Left forelimb (tissue), 1 donor: ENCODE results near the gene SLC35F3.

Experiments used
- DNase-seq: peaks from one replicate; pipeline ENCODE4 v3.0.0-alpha.2; 2018; ENCODE audit warnings: low spot score

Gene SLC35F3

GRCh38 chr1:234258071-234258470 is 353.6 kb downstream of the SLC35F3 start:
- no peak for DNase-seq

DNA sequence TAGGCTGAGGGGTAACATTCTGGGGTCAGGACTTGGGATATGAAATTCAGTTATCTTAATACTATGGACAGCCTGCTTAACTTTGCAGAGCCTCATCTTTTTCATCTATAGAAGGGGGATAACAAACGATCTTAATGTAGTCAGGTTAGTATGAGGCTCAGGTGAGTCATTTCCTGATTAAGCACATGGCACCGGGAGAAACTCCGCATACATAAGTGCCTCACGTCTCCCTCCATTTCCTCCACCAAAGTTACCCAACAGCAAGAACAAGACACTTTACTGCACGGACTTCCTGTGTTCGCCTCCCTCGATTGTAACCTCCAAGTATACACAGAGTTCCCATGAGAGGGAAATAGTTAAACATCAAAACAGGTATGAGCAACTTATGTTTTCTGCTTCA is 356.1 kb downstream of the SLC35F3 start:
- DNase-seq = no peak

- DNase-seq = no peak
These were observed 357.1 kb downstream of the SLC35F3 start for GRCh38 chr1:234261545-234261944.

- DNase-seq = no peak
These were observed 357.7 kb downstream of the SLC35F3 start for GRCh38 chr1:234262007-234262753.

- DNase-seq = no peak
These were observed 358.3 kb downstream of the SLC35F3 start for GRCh38 chr1:234262754-234263105.

DNA sequence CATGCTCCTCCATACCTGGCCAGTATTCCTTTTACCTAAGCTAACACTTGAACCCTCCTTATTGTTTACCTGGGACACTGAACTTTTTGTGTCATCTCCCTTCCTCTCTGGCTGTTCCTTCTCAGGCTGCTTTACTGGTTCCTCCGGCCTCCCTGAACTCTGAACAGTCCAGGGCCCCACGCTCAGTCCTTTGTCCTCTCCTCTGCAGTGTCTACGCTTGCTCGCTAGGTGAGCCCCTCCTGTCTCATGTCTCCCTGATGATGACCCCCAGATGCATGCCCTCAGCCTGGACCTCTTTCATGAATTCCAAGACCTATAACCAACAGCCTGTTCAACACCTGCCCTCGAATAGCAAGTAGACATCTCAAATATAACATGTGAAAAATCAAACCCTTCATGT is 360.4 kb downstream of the SLC35F3 start:
- no peak for DNase-seq

- DNase-seq = no peak
These were observed 360.8 kb downstream of the SLC35F3 start for GRCh38 chr1:234265321-234265720.

DNA sequence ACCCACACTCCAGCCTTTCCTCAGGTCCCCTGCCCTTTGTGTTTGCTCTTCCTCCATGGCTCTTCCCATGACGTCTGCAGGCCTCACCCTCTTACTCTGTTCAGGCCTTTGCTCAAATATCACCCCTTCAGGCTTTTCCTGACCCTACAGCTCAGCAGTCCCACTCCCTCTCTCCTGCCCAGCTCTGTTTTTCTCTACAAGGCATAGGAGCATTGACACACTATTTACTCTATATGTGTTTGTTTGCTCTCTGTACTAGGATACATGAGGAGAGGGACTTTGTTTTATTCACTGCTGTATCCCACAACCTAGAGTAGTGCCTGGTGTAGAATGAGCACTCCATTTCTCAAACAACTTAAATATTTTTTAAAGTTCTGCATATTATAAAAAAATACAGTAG is 361.4 kb downstream of the SLC35F3 start:
- DNase-seq = no peak

GRCh38 chr1:234270093-234270492 is 365.6 kb downstream of the SLC35F3 start:
- DNase-seq = no peak

GRCh38 chr1:234270581-234271242 is 366.2 kb downstream of the SLC35F3 start:
- DNase-seq = no peak

DNA sequence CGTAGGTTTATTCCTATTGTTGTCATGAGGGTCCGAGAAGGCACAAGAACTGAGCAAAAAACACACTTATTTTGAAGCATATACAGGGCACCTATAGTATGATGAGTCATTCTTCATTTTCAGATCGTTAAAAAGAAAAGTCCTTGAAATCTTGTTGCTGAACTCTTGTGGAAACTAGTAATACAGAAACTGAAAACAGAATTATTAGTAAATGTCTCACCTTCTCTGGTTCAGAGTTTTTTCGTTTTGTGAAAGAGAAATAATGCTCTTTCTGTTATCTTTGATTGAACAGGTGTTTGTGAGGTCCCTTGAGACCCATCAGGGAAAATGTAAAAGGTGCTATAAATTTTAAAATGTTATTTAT is 366.7 kb downstream of the SLC35F3 start:
- DNase-seq = no peak

- DNase-seq = no peak
These were observed 368.3 kb downstream of the SLC35F3 start for GRCh38 chr1:234272656-234273312.

DNA sequence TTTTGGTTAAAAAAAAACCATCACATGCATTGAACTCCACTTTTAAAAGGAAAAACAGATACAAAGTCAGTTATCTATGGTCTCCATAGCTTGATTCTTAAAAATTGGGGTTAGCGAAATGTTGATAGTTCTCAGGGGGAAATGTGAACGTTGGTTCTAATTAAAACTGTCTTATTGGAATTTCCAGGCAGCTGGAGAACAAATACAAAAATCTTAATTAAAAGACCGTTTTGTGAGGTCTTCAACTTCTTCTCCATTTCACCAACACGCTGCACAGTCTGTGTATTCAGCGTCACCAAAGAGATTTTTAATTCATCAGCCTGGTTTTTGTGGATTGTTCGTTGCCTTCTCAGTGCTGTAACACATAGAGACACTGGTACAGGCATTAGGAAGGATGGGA is 369.5 kb downstream of the SLC35F3 start:
- no peak for DNase-seq

DNA sequence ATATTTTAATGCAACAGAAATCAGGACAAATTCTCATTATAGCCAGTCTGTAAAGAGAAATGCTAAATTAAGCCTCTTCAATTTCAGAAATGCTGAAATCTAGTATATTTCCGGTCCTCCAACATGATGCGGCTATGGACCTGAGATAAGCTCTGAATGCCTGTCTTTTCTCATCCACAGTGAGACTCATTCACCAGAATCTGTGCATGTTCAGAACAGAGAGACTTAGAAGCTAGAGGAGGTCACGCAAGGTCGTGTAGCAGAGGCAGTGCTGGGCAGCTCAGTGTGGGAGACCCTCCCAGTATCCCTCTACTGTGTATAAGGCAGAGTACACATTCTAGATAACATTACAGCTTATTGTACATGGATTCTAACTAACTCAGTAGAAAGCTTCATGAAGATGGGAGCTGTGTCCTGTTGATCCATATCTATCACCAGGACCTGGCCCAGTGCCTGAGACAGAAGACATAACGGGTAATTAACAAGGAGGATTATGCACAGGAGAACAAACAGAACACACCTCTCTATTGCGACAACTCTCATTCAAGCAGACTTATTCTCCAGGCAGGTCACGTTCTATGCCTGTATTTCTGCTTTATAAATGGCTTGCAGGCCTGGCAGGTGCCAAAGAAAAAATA is 371.8 kb downstream of the SLC35F3 start:
- no peak for DNase-seq

GRCh38 chr1:234277161-234277868 is 372.8 kb downstream of the SLC35F3 start:
- DNase-seq = no peak

- no peak for DNase-seq
These were observed 374.5 kb downstream of the SLC35F3 start for GRCh38 chr1:234279021-234279420.

DNA sequence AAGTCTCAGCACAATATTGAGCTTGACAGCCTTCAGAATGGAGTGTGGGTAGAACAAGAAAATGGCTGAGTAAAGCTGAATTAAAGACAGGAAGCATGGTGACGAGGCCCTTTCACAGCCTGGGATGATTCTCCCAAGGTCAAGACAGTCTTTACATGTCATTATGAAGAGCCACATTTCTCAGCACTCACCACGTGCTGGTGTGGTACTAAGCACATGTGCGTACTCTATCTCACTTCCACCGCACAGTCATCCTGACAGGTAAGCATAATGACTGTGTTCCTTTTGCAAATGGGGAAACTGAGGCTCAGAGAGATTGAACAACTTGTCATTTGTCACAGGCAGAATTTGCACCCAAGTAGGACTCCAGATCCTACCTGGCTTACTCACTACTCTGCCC is 376.0 kb downstream of the SLC35F3 start:
- DNase-seq = no peak

DNA sequence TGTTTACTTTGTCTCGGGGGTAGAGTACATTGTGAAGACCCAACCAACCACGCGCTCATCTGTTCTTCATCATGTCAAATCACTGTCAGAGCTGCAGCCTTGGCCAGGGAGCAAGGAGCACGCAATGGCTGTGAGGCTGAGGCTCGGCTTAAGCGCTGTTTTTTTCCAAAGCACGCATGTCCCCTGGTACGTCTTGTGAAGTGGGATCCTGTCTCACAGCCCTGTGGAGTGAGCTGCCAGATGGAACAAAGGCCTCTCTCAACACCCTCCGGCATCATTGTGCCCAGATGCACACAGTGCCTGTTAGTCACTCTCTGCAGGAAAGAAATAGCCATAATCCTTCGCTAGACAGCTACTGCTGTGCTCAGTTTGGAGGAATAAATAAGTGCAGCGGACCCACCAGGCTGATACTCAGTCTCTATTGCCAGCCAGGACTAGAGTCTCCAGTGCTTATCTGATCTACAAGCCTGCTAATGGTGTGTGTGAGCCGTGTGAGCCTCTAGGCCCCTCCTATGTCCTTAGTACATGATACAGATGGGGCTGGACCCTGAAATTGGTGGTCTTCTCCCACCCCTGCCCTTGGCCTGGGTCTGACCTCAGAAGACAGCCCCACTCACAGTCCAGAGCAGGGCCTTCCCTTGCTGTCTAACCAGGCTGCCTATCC is 377.5 kb downstream of the SLC35F3 start:
- no peak for DNase-seq

DNA sequence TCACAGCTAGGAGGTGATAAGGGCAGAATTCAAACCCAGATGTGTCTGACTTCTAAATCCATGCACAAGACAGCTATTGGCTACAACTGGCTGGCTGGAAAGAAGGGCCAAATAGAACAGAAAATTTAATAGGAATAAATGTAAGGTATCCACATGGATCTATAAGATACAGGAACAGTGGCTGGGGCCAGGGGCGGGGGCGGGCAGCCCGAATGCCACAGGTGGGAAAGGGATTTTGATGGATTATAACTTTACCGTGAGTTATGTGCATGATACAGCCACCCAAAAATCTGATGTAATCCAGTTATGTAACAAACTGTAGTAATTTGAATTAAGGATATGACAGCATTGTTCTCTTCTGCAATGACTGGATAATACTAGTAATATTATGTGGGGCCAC is 381.7 kb downstream of the SLC35F3 start:
- DNase-seq = no peak

DNA sequence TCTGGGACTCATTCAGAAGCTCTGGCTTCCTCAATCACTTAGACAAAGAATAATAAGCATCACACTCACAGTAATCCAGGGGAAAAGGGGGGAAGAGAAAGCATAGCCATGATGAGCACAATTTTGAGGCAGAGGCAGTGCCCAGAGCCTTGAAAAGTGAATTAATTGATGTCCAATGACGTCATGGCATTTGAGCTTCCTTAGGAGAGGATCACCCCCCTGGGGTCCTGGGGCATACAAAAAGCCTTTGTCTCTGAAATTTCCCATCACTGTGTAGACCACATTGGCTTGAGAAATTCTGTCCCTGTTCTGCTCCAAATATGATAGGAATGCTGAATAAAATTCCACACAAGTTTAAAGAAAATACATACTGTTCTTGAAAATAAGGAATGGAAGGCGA is 384.5 kb downstream of the SLC35F3 start:
- DNase-seq = no peak

GRCh38 chr1:234289538-234290305 is 385.2 kb downstream of the SLC35F3 start:
- DNase-seq = no peak
